ENCODE data around the gene NUDC. TPM values are rescaled to one million over a fixed set of nuclear protein-coding genes. Genes with fewer than 3 reads are reported as not detected.

The NUDC gene
- total and polyA plus RNA-seq, 2 of the 13 experiments (the other 11 are each of a cell fraction or from before 2014, with no cell fraction given) = 34.7 to 104 TPM

DNA sequence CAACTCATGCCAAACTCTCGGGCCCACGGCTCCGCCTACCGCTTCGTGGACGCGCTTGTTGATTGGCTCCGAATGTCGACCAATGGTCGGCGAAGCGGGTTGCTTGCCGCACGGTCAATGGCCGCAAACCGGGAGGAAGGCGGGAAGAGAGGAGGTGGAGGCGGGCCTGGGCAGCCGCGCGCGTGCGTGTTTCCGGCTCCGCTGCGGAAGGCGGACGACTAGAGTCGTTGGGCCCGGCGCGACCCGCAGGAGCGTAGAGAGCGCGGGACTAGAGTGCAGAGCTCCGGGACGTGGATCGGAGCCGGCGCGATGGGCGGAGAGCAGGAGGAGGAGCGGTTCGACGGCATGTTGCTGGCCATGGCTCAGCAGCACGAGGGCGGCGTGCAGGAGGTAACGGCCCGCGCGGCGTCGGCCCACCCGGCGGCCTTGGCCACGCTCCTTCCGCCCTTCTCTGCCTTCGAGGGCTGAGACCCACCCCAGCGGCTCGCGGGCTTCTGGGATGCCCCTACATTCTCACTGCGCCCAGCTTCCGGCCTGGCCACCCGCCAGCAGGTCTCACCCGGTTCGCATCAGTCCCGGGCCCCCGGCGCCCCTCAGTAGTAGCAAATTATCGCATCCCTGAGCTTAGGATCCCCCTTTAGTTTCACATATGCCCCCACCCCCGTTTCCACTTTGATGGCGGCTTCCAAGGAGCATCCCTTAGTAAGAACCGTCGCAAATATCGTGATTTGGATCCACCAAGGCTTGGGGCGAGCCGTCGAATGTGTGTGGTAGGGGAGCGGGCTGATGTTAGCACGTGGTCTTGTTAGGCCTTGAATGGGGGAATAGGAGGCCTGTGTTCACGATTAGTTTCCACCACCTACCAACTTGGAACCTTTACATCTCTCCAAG, at the start of gene NUDC (continued):
- peak; percentile 20 for TF ChIP-seq YY1 (IDR thresholded peaks at IDR 0.05; ENCODE audit: insufficient read depth, insufficient replicate concordance, low read depth, low read length)
- TF ChIP-seq ZFYVE20 (CRISPR knock-in tag; IDR thresholded peaks at IDR 0.05; ENCODE audit: borderline replicate concordance, low read depth) = no peak
- peak; percentile 95 for TF ChIP-seq ZNF546 (CRISPR knock-in tag; conservative IDR thresholded peaks at IDR 0.05)
- peak; percentile 62 for TF ChIP-seq CREM (IDR thresholded peaks at IDR 0.05)
- no peak for TF ChIP-seq CREM (CRISPR knock-in tag; IDR thresholded peaks at IDR 0.05)
- TF ChIP-seq, protein P1, sequence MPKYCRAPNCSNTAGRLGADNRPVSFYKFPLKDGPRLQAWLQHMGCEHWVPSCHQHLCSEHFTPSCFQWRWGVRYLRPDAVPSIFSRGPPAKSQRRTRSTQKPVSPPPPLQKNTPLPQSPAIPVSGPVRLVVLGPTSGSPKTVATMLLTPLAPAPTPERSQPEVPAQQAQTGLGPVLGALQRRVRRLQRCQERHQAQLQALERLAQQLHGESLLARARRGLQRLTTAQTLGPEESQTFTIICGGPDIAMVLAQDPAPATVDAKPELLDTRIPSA (CRISPR knock-in tag; IDR thresholded peaks at IDR 0.05; ENCODE audit: borderline replicate concordance) = 0 out of 2 replicates have a peak, but pooled peaks have one; percentile 86
- TF ChIP-seq, protein P2, sequence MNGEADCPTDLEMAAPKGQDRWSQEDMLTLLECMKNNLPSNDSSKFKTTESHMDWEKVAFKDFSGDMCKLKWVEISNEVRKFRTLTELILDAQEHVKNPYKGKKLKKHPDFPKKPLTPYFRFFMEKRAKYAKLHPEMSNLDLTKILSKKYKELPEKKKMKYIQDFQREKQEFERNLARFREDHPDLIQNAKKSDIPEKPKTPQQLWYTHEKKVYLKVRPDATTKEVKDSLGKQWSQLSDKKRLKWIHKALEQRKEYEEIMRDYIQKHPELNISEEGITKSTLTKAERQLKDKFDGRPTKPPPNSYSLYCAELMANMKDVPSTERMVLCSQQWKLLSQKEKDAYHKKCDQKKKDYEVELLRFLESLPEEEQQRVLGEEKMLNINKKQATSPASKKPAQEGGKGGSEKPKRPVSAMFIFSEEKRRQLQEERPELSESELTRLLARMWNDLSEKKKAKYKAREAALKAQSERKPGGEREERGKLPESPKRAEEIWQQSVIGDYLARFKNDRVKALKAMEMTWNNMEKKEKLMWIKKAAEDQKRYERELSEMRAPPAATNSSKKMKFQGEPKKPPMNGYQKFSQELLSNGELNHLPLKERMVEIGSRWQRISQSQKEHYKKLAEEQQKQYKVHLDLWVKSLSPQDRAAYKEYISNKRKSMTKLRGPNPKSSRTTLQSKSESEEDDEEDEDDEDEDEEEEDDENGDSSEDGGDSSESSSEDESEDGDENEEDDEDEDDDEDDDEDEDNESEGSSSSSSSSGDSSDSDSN (CRISPR knock-in tag; IDR thresholded peaks at IDR 0.05) = peak; percentile 75
- peak; percentile 47; the same call in 1 of the 2 replicates for TF ChIP-seq ZNF263 (CRISPR knock-in tag; IDR thresholded peaks at IDR 0.05)
- TF ChIP-seq, protein P3, sequence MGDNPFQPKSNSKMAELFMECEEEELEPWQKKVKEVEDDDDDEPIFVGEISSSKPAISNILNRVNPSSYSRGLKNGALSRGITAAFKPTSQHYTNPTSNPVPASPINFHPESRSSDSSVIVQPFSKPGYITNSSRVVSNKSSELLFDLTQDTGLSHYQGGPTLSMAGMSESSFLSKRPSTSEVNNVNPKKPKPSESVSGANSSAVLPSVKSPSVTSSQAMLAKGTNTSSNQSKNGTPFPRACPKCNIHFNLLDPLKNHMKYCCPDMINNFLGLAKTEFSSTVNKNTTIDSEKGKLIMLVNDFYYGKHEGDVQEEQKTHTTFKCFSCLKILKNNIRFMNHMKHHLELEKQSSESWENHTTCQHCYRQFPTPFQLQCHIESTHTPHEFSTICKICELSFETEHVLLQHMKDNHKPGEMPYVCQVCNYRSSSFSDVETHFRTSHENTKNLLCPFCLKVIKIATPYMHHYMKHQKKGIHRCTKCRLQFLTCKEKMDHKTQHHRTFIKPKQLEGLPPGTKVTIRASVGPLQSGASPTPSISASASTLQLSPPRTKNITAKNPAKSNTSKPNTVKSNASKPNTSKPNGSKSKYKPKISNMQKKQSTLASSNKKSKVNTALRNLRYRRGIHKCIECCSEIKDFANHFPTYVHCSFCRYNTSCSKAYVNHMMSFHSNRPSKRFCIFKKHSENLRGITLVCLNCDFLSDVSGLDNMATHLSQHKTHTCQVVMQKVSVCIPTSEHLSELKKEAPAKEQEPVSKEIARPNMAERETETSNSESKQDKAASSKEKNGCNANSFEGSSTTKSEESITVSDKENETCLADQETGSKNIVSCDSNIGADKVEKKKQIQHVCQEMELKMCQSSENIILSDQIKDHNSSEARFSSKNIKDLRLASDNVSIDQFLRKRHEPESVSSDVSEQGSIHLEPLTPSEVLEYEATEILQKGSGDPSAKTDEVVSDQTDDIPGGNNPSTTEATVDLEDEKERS (CRISPR knock-in tag; IDR thresholded peaks at IDR 0.05) = no peak
- no peak for TF ChIP-seq POLR2AphosphoS2 (IDR thresholded peaks at IDR 0.05; ENCODE audit: low read depth, low read length)
- no peak for TF ChIP-seq KAT2B (IDR thresholded peaks at IDR 0.05; ENCODE audit: borderline replicate concordance, low read depth, low read length)
- TF ChIP-seq MTF2 (CRISPR knock-in tag; IDR thresholded peaks at IDR 0.05; ENCODE audit: borderline replicate concordance) = no peak
- TF ChIP-seq ZBTB20 (CRISPR knock-in tag; IDR thresholded peaks at IDR 0.05; ENCODE audit: borderline replicate concordance, low read depth) = no peak
- no peak for TF ChIP-seq IKZF1 (IDR thresholded peaks at IDR 0.05)
- peak; percentile 14 for TF ChIP-seq TEAD3 (CRISPR knock-in tag; optimal IDR thresholded peaks at IDR 0.05; ENCODE audit: borderline replicate concordance)
- no peak for TF ChIP-seq NCOA1 (CRISPR knock-in tag; IDR thresholded peaks at IDR 0.05)
- no peak for TF ChIP-seq HHEX (CRISPR knock-in tag; IDR thresholded peaks at IDR 0.05)
- TF ChIP-seq, protein P4, sequence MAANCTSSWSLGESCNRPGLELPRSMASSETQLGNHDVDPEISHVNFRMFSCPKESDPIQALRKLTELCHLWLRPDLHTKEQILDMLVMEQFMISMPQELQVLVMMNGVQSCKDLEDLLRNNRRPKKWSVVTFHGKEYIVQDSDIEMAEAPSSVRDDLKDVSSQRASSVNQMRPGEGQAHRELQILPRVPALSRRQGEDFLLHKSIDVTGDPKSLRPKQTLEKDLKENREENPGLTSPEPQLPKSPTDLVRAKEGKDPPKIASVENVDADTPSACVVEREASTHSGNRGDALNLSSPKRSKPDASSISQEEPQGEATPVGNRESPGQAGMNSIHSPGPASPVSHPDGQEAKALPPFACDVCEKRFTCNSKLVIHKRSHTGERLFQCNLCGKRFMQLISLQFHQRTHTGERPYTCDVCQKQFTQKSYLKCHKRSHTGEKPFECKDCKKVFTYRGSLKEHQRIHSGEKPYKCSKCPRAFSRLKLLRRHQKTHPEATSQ (CRISPR knock-in tag; IDR thresholded peaks at IDR 0.05; ENCODE audit: borderline replicate concordance) = no peak; the same call in 1 of the 2 replicates
- TF ChIP-seq, protein P5, sequence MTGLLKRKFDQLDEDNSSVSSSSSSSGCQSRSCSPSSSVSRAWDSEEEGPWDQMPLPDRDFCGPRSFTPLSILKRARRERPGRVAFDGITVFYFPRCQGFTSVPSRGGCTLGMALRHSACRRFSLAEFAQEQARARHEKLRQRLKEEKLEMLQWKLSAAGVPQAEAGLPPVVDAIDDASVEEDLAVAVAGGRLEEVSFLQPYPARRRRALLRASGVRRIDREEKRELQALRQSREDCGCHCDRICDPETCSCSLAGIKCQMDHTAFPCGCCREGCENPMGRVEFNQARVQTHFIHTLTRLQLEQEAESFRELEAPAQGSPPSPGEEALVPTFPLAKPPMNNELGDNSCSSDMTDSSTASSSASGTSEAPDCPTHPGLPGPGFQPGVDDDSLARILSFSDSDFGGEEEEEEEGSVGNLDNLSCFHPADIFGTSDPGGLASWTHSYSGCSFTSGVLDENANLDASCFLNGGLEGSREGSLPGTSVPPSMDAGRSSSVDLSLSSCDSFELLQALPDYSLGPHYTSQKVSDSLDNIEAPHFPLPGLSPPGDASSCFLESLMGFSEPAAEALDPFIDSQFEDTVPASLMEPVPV (CRISPR knock-in tag; IDR thresholded peaks at IDR 0.05) = peak; percentile 90
- peak; percentile 53; the same call in 1 of the 2 replicates for TF ChIP-seq ZNF431 (CRISPR knock-in tag; IDR thresholded peaks at IDR 0.05; ENCODE audit: borderline replicate concordance, low read depth)

All from HepG2 (cell line).